Retinal pigment epithelial cell (primary cell): ENCODE results near the gene SMPDL3B.

Experiments
- DNase-seq: peaks from one replicate; pipeline ENCODE4 v3.0.0-alpha.2; 2010; ENCODE audit warnings: low read depth
- H3K4me3 ChIP-seq: 2 replicates; pipeline ENCODE4 v1.5.1; 2011; ENCODE audit warnings: mild to moderate bottlenecking, low read length, control low read depth, moderate library complexity
- TF ChIP-seq, protein P1 (sequence below): conservative IDR thresholded peaks from 2 replicates; pipeline ENCODE4 v1.5.1; 2011; ENCODE audit warnings: low read depth, low read length, control low read depth, inconsistent platforms

The SMPDL3B gene

DNA sequence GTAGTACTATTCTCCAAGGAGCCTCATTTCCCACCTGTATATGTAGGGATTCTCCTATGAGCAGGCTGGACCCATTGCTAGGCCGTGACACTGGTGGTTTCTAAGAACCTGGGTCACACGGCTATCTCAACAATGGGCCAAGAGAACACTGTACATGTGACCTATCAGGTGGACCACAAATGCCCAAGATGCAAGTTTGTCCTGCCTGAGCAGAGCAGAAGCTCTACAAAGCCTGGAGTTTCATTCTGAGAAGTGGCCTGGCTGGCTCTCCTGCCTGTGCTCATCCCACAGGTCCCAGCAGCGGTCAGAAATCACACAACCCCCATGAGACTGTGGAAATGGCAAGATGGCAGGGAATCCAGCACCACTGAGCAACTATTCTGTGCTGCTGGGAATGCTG, 45.3 kb upstream of the SMPDL3B start:
- DNase-seq: no peak
- H3K4me3 ChIP-seq: no peak overlapping the region
- TF ChIP-seq, protein P1, sequence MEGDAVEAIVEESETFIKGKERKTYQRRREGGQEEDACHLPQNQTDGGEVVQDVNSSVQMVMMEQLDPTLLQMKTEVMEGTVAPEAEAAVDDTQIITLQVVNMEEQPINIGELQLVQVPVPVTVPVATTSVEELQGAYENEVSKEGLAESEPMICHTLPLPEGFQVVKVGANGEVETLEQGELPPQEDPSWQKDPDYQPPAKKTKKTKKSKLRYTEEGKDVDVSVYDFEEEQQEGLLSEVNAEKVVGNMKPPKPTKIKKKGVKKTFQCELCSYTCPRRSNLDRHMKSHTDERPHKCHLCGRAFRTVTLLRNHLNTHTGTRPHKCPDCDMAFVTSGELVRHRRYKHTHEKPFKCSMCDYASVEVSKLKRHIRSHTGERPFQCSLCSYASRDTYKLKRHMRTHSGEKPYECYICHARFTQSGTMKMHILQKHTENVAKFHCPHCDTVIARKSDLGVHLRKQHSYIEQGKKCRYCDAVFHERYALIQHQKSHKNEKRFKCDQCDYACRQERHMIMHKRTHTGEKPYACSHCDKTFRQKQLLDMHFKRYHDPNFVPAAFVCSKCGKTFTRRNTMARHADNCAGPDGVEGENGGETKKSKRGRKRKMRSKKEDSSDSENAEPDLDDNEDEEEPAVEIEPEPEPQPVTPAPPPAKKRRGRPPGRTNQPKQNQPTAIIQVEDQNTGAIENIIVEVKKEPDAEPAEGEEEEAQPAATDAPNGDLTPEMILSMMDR: no peak

DNA sequence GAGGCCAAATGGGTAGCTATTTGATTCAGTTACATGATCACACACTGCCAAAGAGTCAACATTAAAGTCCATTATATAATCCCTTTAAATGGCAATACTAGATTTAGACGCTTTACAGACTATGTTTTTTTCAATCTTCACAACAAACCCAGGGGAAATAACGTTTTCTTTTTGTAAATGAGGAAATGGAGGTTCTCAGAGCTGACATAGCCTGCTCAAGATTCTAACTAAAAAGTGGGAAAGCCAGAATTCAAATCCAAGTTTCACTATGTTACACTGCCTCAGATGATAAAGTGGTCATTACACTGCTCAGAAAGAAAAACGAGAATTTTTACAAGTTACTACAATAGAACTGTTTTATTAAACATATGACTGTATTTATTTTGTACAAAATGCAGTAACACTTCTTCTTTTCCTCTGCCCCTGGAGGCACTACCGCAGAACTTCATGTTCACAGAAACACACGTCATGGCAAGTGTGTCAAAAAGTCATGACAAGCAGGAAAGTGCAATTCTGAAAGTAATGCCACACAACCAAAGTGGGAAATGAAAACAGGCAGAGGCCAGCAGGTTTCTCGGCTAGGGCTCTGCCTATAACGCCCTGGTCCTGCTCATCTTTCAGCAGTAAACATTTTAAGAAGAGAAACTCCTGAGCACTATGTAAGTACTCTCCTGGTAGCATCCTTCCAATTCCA, 43.5 kb upstream of the SMPDL3B start:
- no peak for DNase-seq
- H3K4me3 ChIP-seq: no peak overlapping the region
- TF ChIP-seq, protein P1: no peak

DNA sequence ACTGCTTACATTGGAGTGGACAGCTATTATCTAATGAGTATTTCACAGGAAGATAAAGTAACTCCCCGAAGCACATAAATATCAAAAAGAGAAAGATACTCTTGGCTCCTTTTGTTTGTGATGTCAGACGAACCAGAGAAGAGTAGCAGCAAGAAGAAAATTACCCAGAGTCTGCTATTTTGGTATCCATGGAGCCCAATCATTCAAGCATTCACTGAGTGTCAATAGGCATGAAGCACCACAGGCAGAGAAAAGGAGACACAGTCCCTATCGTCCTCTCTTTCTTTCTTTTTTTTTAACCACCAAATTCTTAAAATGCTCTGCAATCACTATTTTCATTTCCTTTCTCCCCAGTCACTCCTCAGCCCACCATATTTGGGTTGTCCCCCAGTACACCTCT, 40.3 kb upstream of the SMPDL3B start:
- H3K4me3 ChIP-seq: no peak overlapping the region
- TF ChIP-seq, protein P1: no peak

DNA sequence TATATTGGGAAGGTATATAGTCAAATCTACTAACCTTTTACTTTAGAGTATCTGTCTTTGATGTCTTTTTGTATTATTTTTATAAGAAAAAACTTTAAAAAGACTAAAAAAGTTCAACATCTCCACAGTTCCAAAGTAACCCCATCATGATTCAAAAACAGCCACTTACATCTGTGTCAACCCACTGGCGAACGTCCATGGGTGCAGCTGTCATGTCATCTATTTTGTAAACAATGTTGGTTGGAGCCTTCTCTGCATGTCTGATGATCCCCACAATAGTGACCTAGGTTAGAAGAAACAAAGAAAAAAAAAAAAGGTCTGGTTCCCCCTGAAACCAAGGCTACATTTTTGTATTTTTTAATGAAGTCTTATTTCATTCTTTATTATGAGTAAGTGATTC, 28.0 kb upstream of the SMPDL3B start:
- DNase-seq: no peak
- no peak overlapping the region for H3K4me3 ChIP-seq
- TF ChIP-seq, protein P1: no peak

More for the DNA sequence above, 40.3 kb upstream of the SMPDL3B start:
- DNase-seq: no peak

DNA sequence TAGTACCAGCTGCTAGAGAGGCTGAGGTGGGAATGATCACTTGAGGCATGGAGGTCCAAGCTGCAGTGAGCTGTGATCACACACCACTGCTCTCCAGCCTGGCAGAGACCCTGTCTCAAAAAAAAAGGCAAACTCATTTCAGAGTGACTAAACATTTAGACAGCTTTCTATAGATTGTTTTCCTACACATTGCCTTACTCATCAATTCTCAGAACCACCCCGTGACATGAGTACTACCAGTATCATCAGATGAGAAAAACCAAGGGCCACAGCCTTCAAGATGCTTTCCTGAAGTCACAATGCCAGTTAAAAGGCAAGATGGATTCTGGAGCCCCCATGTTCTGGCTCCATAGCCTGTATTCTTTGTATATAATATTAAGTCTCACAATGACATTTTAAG, 22.4 kb upstream of the SMPDL3B start:
- TF ChIP-seq, protein P1: no peak
- no peak overlapping the region for H3K4me3 ChIP-seq
- no peak for DNase-seq

DNA sequence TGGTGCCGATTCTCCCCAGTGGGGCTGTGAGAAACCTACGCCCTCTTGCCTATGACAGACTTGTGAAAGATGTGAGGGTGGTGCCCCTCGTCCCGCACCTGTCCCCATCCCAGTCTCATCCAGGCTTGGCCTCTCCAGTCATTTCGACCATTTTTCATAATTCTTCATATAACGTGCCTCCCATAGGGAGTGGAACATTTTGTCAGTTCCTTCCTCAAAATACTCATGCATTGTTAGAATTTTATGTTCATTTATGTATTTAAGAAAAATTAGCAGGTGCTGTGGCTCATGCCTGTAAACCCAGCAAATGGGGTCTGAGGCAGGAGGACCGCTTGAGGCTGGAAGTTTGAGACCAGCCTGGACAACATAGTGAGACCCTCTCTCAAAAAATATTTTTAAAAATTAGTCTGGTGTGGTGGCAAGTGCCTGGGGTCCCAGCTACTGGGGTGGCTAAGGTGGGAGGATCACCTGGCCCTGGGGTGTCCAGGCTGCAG, 19.7 kb upstream of the SMPDL3B start:
- DNase-seq: no peak
- H3K4me3 ChIP-seq: no peak overlapping the region
- TF ChIP-seq, protein P1: no peak

DNA sequence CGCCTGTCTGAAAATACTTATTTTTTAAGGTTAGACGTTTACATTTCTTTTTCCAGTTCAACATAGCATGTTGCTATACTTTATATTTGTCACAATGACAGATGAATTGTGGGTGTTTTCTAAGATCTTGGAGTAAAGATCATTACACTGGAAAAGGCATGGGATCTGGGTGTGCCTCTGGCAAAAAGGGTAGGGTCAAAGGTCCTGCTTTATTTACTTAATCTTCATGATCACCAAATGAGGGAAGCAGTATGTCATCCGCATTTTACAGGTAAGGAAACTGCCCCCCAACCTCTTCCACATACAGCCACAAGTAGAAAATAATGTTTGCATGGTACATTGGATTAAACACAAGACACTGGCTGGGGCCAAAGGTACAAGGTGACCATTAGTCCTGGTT, 12.5 kb upstream of the SMPDL3B start:
- no peak for DNase-seq
- TF ChIP-seq, protein P1: no peak
- no peak overlapping the region for H3K4me3 ChIP-seq
